Choroid plexus epithelial cell (primary cell): ENCODE results near the gene IL12RB2.
A peak's percentile ranks its signal among the peaks of the same experiment; 100 is the strongest.

ENCODE experiments used
- DNase-seq: peaks from one replicate; pipeline ENCODE4 v3.0.0-alpha.2; 2010; ENCODE audit warnings: low read depth
- H3K4me3 ChIP-seq: 2 replicates; pipeline ENCODE4 v1.5.1; 2011; ENCODE audit warnings: low read depth, mild to moderate bottlenecking, control low read depth, low read length, moderate library complexity
- TF ChIP-seq, protein P1 (sequence below): conservative IDR thresholded peaks from 2 replicates; pipeline ENCODE4 v1.5.1; 2011; ENCODE audit warnings: low read depth, mild to moderate bottlenecking, control low read depth, inconsistent platforms, low read length, moderate library complexity

The IL12RB2 gene

DNA sequence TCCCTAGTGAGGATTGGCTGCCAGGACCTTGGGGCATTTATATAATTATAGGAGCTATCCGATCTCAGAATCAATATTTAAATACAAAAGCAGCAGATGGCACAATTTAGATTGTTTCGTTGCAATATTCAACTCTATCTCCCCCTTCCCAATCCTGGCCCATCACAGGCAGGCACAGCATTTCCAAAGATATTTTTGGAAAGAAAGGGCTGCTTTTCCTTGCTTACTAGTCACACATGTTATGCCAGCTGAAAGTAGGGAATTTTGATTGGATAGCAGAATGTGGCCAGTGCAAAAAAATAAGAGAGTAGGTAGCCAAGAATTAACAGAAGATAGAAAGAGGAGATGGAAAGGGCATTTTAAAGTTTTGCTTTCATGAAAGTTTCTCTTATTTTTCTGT is 37.9 kb downstream of the IL12RB2 start:
- TF ChIP-seq, protein P1, sequence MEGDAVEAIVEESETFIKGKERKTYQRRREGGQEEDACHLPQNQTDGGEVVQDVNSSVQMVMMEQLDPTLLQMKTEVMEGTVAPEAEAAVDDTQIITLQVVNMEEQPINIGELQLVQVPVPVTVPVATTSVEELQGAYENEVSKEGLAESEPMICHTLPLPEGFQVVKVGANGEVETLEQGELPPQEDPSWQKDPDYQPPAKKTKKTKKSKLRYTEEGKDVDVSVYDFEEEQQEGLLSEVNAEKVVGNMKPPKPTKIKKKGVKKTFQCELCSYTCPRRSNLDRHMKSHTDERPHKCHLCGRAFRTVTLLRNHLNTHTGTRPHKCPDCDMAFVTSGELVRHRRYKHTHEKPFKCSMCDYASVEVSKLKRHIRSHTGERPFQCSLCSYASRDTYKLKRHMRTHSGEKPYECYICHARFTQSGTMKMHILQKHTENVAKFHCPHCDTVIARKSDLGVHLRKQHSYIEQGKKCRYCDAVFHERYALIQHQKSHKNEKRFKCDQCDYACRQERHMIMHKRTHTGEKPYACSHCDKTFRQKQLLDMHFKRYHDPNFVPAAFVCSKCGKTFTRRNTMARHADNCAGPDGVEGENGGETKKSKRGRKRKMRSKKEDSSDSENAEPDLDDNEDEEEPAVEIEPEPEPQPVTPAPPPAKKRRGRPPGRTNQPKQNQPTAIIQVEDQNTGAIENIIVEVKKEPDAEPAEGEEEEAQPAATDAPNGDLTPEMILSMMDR, result no peak
- no peak overlapping the region for H3K4me3 ChIP-seq
- DNase-seq, result no peak

DNA sequence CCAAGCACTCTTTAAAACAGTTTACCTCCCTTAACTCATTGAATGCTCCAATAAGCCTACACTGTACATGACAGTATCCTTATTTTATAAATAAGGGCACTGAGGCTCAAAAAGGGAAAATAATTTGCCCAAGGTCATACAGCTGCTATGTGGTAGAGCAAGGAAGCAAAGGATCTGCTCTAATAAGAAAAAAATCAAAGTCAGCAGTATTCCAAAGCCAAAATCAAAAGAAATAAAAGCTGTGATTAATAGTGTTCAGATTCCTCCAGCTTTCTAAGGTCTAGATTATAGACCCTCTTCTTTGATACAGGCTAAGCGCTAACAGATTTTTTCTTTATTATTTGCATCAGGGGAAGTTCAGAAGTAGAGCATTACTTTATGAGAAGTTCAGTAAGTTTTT is 39.3 kb downstream of the IL12RB2 start:
- DNase-seq, result no peak
- H3K4me3 ChIP-seq, result no peak overlapping the region
- TF ChIP-seq, protein P1, result no peak

DNA sequence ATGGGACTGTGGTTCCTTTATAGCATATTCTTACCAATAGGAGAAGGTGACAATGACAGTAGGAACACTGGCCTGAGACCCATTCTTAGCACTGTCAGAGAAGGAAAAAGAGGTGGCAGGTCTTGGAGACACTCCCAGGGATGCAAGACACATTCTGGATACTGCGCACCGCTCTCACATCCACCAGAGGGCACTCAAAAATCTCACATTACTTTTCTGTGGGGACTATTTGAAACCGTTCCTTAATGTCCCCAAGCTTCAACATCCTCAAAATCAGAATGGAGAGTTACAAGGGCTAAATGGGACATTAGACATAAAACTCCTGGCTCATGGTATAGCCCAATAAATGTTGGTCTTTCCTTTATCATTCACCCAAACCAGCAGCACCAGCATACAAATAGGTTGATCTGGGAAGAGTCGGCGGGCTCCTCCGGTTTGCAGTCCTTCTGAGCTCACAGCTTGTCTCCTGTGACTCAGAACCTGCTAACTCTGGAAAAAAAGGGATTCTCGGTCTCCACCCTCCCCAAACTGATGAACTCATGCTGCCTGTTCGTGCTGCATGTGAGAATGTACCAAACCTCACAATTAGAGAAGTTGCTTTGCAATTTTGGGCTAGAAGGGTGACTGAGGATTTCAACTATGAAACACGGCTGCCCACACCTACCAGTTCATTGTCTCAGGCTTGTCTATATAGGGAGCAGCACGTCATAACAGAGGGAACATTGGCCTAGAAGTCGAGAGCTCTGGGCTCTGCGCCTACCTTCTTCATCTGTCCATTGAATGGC is 40.2 kb downstream of the IL12RB2 start:
- TF ChIP-seq, protein P1, result peak; percentile 89
- peak; percentile 74 for DNase-seq
- H3K4me3 ChIP-seq, result no peak overlapping the region

DNA sequence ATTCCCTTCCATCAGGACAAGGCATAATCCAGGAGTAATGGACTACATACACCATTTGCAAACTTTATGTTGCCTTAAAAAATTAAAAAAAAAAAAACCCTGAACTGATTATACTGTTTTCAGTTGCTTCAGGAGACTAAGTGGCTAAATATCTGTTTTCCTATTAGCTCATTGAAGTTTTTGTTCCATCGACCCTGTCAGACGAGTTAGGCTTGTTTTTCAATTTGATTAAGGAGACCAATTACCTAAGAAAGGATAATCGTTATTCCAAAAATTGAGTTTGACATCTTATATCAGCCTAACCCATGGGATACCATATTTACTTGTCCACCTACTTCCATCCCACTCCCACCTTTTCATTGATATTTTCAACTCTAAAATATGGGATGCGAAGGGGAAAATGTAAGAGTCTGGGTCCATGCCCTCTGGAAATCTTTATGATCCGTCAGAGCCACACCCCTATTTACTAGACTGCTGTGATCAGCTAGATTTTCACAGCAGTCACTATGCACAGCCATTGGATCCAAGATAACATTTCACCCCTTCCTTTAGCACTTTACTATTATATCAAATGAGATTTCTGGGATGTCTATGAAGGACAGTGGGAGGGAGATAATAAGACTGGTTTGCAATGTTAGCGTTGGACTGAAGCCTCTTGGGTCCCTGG is 41.0 kb downstream of the IL12RB2 start:
- TF ChIP-seq, protein P1, result no peak
- no peak overlapping the region for H3K4me3 ChIP-seq
- no peak for DNase-seq

DNA sequence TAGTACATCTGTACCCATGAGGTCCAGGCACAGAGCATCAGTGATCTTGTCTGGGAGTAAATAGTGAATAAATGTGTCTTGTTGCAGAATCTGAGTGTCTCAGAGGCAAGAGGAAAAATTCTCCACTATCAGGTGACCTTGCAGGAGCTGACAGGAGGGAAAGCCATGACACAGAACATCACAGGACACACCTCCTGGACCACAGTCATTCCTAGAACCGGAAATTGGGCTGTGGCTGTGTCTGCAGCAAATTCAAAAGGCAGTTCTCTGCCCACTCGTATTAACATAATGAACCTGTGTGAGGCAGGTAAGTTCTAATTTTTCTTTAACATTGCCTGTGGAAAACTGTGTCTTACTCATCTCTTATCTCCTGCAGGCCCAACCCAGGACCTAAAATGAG is 43.1 kb downstream of the IL12RB2 start:
- TF ChIP-seq, protein P1, result no peak
- DNase-seq, result no peak
- H3K4me3 ChIP-seq, result no peak overlapping the region

DNA sequence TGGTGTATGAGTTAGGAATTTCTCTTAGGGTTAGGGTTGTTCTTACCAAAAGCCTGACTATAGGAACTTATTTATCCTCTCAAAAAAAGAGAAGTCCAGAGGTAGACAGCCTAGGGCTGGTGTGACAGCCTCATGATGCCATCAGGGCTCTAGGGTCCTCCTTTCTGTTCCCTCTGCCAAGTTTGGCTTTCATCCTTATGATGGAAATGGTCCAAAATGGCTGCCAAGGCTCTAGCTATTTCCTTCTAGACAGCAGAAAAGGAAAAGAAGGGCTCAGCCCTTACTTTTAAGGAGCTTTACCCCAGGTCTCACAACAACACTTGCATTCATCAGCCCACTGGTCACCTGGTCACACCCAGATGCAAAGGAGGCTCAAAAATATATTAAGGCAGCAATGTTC is 44.5 kb downstream of the IL12RB2 start:
- no peak for DNase-seq
- TF ChIP-seq, protein P1, result no peak

More for the DNA sequence above, 44.5 kb downstream of the IL12RB2 start:
- H3K4me3 ChIP-seq, result no peak overlapping the region
